PFSK-1 (cell line): ENCODE results near the gene ANO5.

Experiments used
- POLR2AphosphoS5 ChIP-seq: IDR thresholded peaks from 2 replicates; pipeline ENCODE4 v1.6.1; 2012; ENCODE audit warnings: low read depth, mild to moderate bottlenecking, control low read depth, low read length, moderate library complexity
- REST ChIP-seq, 2 experiments: IDR thresholded peaks; 2 replicates each; pipeline versions ENCODE4 v1.6.1 to v1.8.0; 2011 to 2012; ENCODE audit warnings: low read depth in 2 of 2, low read length in 2 of 2, control low read depth in 1 of 2, inconsistent platforms in 1 of 2, mild to moderate bottlenecking in 1 of 2, moderate library complexity in 1 of 2; ENCODE audit not compliant: insufficient read depth in 1 of 2
- SIN3A ChIP-seq: IDR thresholded peaks from 2 replicates; pipeline ENCODE4 v1.6.1; 2012; ENCODE audit warnings: mild to moderate bottlenecking, low read length, moderate library complexity, borderline replicate concordance; ENCODE audit not compliant: insufficient read depth
- TAF1 ChIP-seq: IDR thresholded peaks from 2 replicates; pipeline ENCODE4 v1.6.1; 2012; ENCODE audit warnings: low read length, control low read depth, borderline replicate concordance; ENCODE audit not compliant: insufficient read depth

- TF ChIP-seq REST (IDR thresholded peaks at IDR 0.05; ENCODE audit: insufficient read depth in 1 of 2, low read depth in 2 of 2, low read length in 2 of 2) (no peak), TAF1 (no peak), POLR2AphosphoS5 (no peak), SIN3A (no peak)
These were observed 1.4 kb downstream of the ANO5 start for GRCh38 chr11:22194306-22194705.
